HFFc6 (cell line): ENCODE measurements around the gene TEDC1. TPM values are rescaled to one million over a fixed set of nuclear protein-coding genes. Genes with fewer than 3 reads are reported as not detected.
"Not testable (repeated sequence)": the region's sequence is repeated elsewhere in the genome, so short reads cannot be mapped to it uniquely, and the experiment has no call there.

Source experiments
- DNase-seq: peaks from one replicate; pipeline ENCODE4 v3.0.0-alpha.2; 2018
- H3K27ac Mint-ChIP-seq: 2 replicates; pipeline ENCODE4 v1.8.0; 2020; ENCODE audit warnings: mild to moderate bottlenecking, mixed read lengths
- H3K27me3 Mint-ChIP-seq: 2 replicates; pipeline ENCODE4 v1.8.0; 2021; ENCODE audit warnings: mild to moderate bottlenecking, moderate library complexity, mixed read lengths; ENCODE audit not compliant: insufficient read depth
- H3K36me3 Mint-ChIP-seq: 2 replicates; pipeline ENCODE4 v1.8.0; 2021; ENCODE audit warnings: low read depth, mixed read lengths
- H3K4me1 Mint-ChIP-seq: 2 replicates; pipeline ENCODE4 v1.8.0; 2020; ENCODE audit warnings: low read depth, mixed read lengths
- H3K4me3 Mint-ChIP-seq: 2 replicates; pipeline ENCODE4 v1.8.0; 2020; ENCODE audit warnings: mild to moderate bottlenecking, moderate library complexity, mixed read lengths
- H3K9me3 Mint-ChIP-seq: 2 replicates; pipeline ENCODE4 v1.8.0; 2020; ENCODE audit warnings: mild to moderate bottlenecking, mixed read lengths
- total RNA-seq, 6 experiments: library from RNA; stranded (reverse); fragmentation: NEBNext Ultra II Directional; extraction: Animal tissue kit (Norgen Biotek cat#: 25700); gene quantifications; 2 replicates in 1 of 6; 3 replicates in 5 of 6; pipeline ENCODE4 v1.2.3, GENCODE V29; 2021
- TF ChIP-seq, protein P1 (sequence below): fragments of 200-600 bp; sonication (generic); IDR thresholded peaks from 2 replicates; pipeline ENCODE4 v1.5.0; 2021; ENCODE audit warnings: antibody characterized with exemption, mild to moderate bottlenecking

TEDC1 gene
- total RNA-seq, 6 experiments from 2014 or later = 9.1 to 12.9 (median 12.7) TPM

GRCh38 chr14:105541218-105541875 lies 50.3 kb downstream of the TEDC1 start:
- no peak for DNase-seq
- Mint-ChIP-seq H3K27ac (no peak overlapping the region), H3K4me3 (no peak overlapping the region), H3K9me3 (peaks cover 10% of the 10 kb centered on the region), H3K36me3 (no peaks in the 10 kb centered on the region), H3K4me1 (no peaks in the 10 kb centered on the region), H3K27me3 (peaks cover 17% of the 10 kb centered on the region)
- TF ChIP-seq, protein P1, sequence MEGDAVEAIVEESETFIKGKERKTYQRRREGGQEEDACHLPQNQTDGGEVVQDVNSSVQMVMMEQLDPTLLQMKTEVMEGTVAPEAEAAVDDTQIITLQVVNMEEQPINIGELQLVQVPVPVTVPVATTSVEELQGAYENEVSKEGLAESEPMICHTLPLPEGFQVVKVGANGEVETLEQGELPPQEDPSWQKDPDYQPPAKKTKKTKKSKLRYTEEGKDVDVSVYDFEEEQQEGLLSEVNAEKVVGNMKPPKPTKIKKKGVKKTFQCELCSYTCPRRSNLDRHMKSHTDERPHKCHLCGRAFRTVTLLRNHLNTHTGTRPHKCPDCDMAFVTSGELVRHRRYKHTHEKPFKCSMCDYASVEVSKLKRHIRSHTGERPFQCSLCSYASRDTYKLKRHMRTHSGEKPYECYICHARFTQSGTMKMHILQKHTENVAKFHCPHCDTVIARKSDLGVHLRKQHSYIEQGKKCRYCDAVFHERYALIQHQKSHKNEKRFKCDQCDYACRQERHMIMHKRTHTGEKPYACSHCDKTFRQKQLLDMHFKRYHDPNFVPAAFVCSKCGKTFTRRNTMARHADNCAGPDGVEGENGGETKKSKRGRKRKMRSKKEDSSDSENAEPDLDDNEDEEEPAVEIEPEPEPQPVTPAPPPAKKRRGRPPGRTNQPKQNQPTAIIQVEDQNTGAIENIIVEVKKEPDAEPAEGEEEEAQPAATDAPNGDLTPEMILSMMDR = no peak

GRCh38 chr14:105545676-105546075 lies 54.6 kb downstream of the TEDC1 start:
- H3K27me3 Mint-ChIP-seq = peaks cover 11% of the 10 kb centered on the region
- peaks cover 19% of the 10 kb centered on the region for H3K9me3 Mint-ChIP-seq
- not testable (repeated sequence) for H3K36me3 Mint-ChIP-seq, H3K4me3 Mint-ChIP-seq, DNase-seq, H3K4me1 Mint-ChIP-seq, H3K27ac Mint-ChIP-seq

DNA sequence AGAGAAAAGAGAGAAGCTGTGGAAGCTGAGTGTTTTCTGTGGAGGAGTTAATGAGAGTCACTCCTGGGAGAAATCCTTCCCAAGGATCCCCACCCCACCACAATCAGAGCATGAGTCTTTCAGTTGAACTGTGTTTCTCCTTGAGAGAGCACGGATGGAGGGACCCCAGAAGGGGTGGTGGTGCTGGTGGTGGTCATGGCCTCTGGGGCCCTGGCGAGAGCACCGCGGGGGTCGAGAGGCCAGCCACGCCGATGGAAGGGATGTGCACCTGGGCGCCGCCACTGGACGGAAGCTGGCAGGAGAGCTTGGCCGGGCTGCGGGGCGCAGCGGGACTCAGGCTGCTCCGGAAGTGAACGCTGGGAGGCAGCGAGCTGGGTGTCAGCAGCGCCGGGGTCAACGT lies 55.4 kb downstream of the TEDC1 start:
- not testable (repeated sequence) for DNase-seq, H3K36me3 Mint-ChIP-seq, H3K4me3 Mint-ChIP-seq, H3K4me1 Mint-ChIP-seq, H3K27ac Mint-ChIP-seq, H3K27me3 Mint-ChIP-seq
- peaks cover 19% of the 10 kb centered on the region for H3K9me3 Mint-ChIP-seq

DNA sequence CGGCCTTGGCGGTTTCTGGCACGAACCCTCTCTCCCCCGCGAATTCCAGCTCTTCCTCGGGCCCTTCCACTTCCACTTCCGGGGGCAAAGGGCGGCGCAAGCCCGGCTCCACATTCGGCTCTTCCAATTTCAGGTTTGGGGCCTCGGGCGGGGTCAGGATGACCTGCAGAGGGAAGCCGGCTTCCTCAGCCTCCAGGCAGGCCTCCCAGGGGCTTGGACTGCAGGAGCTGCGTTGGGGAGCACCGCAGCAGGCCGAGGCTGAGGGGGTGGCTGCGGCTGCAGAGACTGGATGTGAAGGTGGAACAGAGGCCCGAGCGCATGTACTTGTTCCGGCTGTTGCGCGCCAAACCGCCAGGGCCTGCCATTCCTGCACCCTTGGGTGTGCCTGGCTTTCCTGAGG lies 56.0 kb downstream of the TEDC1 start:
- DNase-seq, H3K36me3 Mint-ChIP-seq, H3K27me3 Mint-ChIP-seq, H3K4me3 Mint-ChIP-seq, H3K27ac Mint-ChIP-seq, H3K4me1 Mint-ChIP-seq: not testable (repeated sequence)
- peaks cover 19% of the 10 kb centered on the region for H3K9me3 Mint-ChIP-seq

GRCh38 chr14:105547741-105548169 lies 56.7 kb downstream of the TEDC1 start:
- TF ChIP-seq, protein P1 = no peak
- Mint-ChIP-seq H3K4me1 (no peaks in the 10 kb centered on the region), H3K4me3 (no peak overlapping the region), H3K36me3 (0 out of 2 replicates have a peak, but pooled peaks cover 5% of the 10 kb centered on the region), H3K27ac (no peak overlapping the region), H3K9me3 (peaks cover 17% of the 10 kb centered on the region), H3K27me3 (peaks cover 12% of the 10 kb centered on the region)
- DNase-seq = no peak

Other genes with a start within 250 kb of the TEDC1 start
- 10 to 100 TPM; 44.3 to 58.6 (median 53.2) TPM for gene BTBD6, start 242.7 kb upstream of the TEDC1 start, total RNA-seq
- 10 to 100 TPM; 20.1 to 25.8 (median 21.8) TPM for gene BRF1, start 190.2 kb upstream of the TEDC1 start, total RNA-seq
- 10 to 100 TPM; 33.5 to 38.5 (median 35.2) TPM for gene PACS2, start 176.5 kb upstream of the TEDC1 start, total RNA-seq
- gene TEX22, start 92.7 kb upstream of the TEDC1 start, total RNA-seq = 1 to 10 TPM in 2 of 6 experiments, under 1 TPM in 4; 0.34 to 2.1 (median 0.76) TPM
- 10 to 100 TPM; 67.5 to 71.3 (median 69.2) TPM for gene MTA1, start 71.4 kb upstream of the TEDC1 start, total RNA-seq
- gene CRIP2, start 16.4 kb upstream of the TEDC1 start, total RNA-seq = 10 to 100 TPM in 4 of 6 experiments, 1 to 10 TPM in 2; 6.9 to 22.4 (median 21.0) TPM
- gene CRIP1, start 4.4 kb upstream of the TEDC1 start, total RNA-seq = 10 to 100 TPM in 4 of 6 experiments, 1 to 10 TPM in 2; 4.8 to 55.2 (median 42.3) TPM
- gene TMEM121, start 35.3 kb downstream of the TEDC1 start, total RNA-seq = 1 to 10 TPM; 3.0 to 4.2 (median 3.4) TPM